OCI-LY7 (cell line): ENCODE results near the gene OR52H1.

Source experiments
- CTCF ChIP-seq: fragments of 200-600 bp; sonication (generic); conservative IDR thresholded peaks from 2 replicates; pipeline ENCODE4 v1.5.1; 2014; ENCODE audit warnings: mild to moderate bottlenecking, antibody characterized with exemption, low read length, moderate library complexity, mixed read lengths
- EZH2phosphoT487 ChIP-seq: fragments of 200-600 bp; sonication (generic); IDR thresholded peaks from 2 replicates; pipeline ENCODE4 v1.6.1; 2018; ENCODE audit warnings: low read depth, borderline replicate concordance, mild to moderate bottlenecking, mixed run types, antibody characterized with exemption, low read length, moderate library complexity, mixed read lengths

- TF ChIP-seq CTCF (no peak), EZH2phosphoT487 (no peak)
Observed at GRCh38 chr11:5592615-5593014, 44.3 kb upstream of the OR52H1 start.
